ENCODE results near the gene OTOG.

The OTOG gene

GRCh38 chr11:17601676-17602075 is 54.6 kb downstream of the OTOG start:
- H3K4me1 ChIP-seq: peaks cover 42% of the 10 kb centered on the region
- no peaks in the 10 kb centered on the region for H3K36me3 ChIP-seq
- no peak overlapping the region for H3K27ac ChIP-seq
- no peak overlapping the region for H3K4me3 ChIP-seq
- no peaks in the 10 kb centered on the region for H4K20me1 ChIP-seq
- H3K27me3 ChIP-seq: no peaks in the 10 kb centered on the region
- no peak for TF ChIP-seq Cebpa-rat (IDR thresholded peaks at IDR 0.05)
- no peaks in the 10 kb centered on the region for H3K9me3 ChIP-seq
- no peak overlapping the region for H3K9ac ChIP-seq
- peak overlapping the region; percentile 34 for H3K4me2 ChIP-seq

- H3K9me3 ChIP-seq: no peaks in the 10 kb centered on the region
- H3K27me3 ChIP-seq: no peaks in the 10 kb centered on the region
- TF ChIP-seq Cebpa-rat (IDR thresholded peaks at IDR 0.05): no peak
- H3K4me1 ChIP-seq: peaks cover 49% of the 10 kb centered on the region
- no peaks in the 10 kb centered on the region for H4K20me1 ChIP-seq
- no peak overlapping the region for H3K27ac ChIP-seq
- H3K36me3 ChIP-seq: no peaks in the 10 kb centered on the region
- no peak overlapping the region for H3K4me3 ChIP-seq
- H3K4me2 ChIP-seq: peak overlapping the region; percentile 34; the same call in 1 of the 2 replicates
- H3K9ac ChIP-seq: no peak overlapping the region
These were observed 55.3 kb downstream of the OTOG start for GRCh38 chr11:17602105-17603001.

- no peak overlapping the region for H3K4me2 ChIP-seq
- H3K9ac ChIP-seq: no peak overlapping the region
- H3K4me1 ChIP-seq: peaks cover 58% of the 10 kb centered on the region
These were observed 56.2 kb downstream of the OTOG start for GRCh38 chr11:17603056-17603825.

GRCh38 chr11:17604201-17604914 is 57.3 kb downstream of the OTOG start:
- no peak for TF ChIP-seq Cebpa-rat (IDR thresholded peaks at IDR 0.05)
- Histone ChIP-seq H3K9ac (no peak overlapping the region), H3K4me1 (peaks cover 69% of the 10 kb centered on the region), H3K4me2 (no peak overlapping the region), H4K20me1 (no peaks in the 10 kb centered on the region), H3K27me3 (no peaks in the 10 kb centered on the region), H3K36me3 (no peaks in the 10 kb centered on the region), H3K9me3 (no peaks in the 10 kb centered on the region), H3K27ac (no peak overlapping the region), H3K4me3 (no peak overlapping the region)

More at GRCh38 chr11:17603056-17603825, 56.2 kb downstream of the OTOG start:
- TF ChIP-seq Cebpa-rat (IDR thresholded peaks at IDR 0.05): no peak
- no peaks in the 10 kb centered on the region for H3K27me3 ChIP-seq
- no peaks in the 10 kb centered on the region for H4K20me1 ChIP-seq
- no peak overlapping the region for H3K4me3 ChIP-seq
- H3K36me3 ChIP-seq: no peaks in the 10 kb centered on the region
- H3K9me3 ChIP-seq: no peaks in the 10 kb centered on the region
- no peak overlapping the region for H3K27ac ChIP-seq

- H3K4me2 ChIP-seq: peak overlapping the region; percentile 83; the same call in 1 of the 2 replicates
- no peaks in the 10 kb centered on the region for H3K9me3 ChIP-seq
- no peaks in the 10 kb centered on the region for H4K20me1 ChIP-seq
These were observed 57.8 kb downstream of the OTOG start for GRCh38 chr11:17604915-17605233.

GRCh38 chr11:17605651-17606122 is 58.6 kb downstream of the OTOG start:
- H3K4me1 ChIP-seq: peaks cover 77% of the 10 kb centered on the region
- H3K4me2 ChIP-seq: peak overlapping the region; percentile 83
- no peaks in the 10 kb centered on the region for H3K9me3 ChIP-seq
- H3K4me3 ChIP-seq: no peak overlapping the region
- TF ChIP-seq Cebpa-rat (IDR thresholded peaks at IDR 0.05): no peak
- no peaks in the 10 kb centered on the region for H4K20me1 ChIP-seq
- H3K9ac ChIP-seq: no peak overlapping the region
- H3K27ac ChIP-seq: peak overlapping the region; percentile 50
- H3K36me3 ChIP-seq: no peaks in the 10 kb centered on the region
- no peaks in the 10 kb centered on the region for H3K27me3 ChIP-seq

More at GRCh38 chr11:17604915-17605233, 57.8 kb downstream of the OTOG start:
- Histone ChIP-seq H3K4me3 (no peak overlapping the region), H3K27me3 (no peaks in the 10 kb centered on the region), H3K27ac (no peak overlapping the region), H3K9ac (no peak overlapping the region), H3K4me1 (peaks cover 74% of the 10 kb centered on the region), H3K36me3 (no peaks in the 10 kb centered on the region)
- TF ChIP-seq Cebpa-rat (IDR thresholded peaks at IDR 0.05): no peak

GRCh38 chr11:17606233-17607082 is 59.4 kb downstream of the OTOG start:
- no peak overlapping the region for H3K9ac ChIP-seq
- peak overlapping the region; percentile 83 for H3K4me2 ChIP-seq
- H3K4me3 ChIP-seq: no peak overlapping the region
- TF ChIP-seq Cebpa-rat (IDR thresholded peaks at IDR 0.05): no peak
- no peaks in the 10 kb centered on the region for H3K9me3 ChIP-seq
- H4K20me1 ChIP-seq: no peaks in the 10 kb centered on the region
- no peaks in the 10 kb centered on the region for H3K36me3 ChIP-seq
- peaks cover 79% of the 10 kb centered on the region for H3K4me1 ChIP-seq
- H3K27me3 ChIP-seq: no peaks in the 10 kb centered on the region
- H3K27ac ChIP-seq: peak overlapping the region; percentile 50

- Histone ChIP-seq H4K20me1 (no peaks in the 10 kb centered on the region), H3K4me1 (peaks cover 76% of the 10 kb centered on the region), H3K36me3 (no peaks in the 10 kb centered on the region), H3K4me3 (no peak overlapping the region), H3K27me3 (no peaks in the 10 kb centered on the region), H3K9ac (peak overlapping the region; percentile 38; the same call in 1 of the 2 replicates), H3K27ac (peak overlapping the region; percentile 48; the same call in 1 of the 2 replicates), H3K4me2 (peak overlapping the region; percentile 83), H3K9me3 (no peaks in the 10 kb centered on the region)
- no peak for TF ChIP-seq Cebpa-rat (IDR thresholded peaks at IDR 0.05)
These were observed 60.0 kb downstream of the OTOG start for GRCh38 chr11:17607083-17607429.

Measured in BLaER1 (cell line).